HG03103 (cell line): Measurements from ENCODE around the gene DBT.
"Not testable (repeated sequence)": the region's sequence is repeated elsewhere in the genome, so short reads cannot be mapped to it uniquely, and the experiment has no call there.

ENCODE experiments used
- ATAC-seq: cut with Tn5 transposase; IDR thresholded peaks from one replicate; pipeline ENCODE4 v1.9.1; 2021; ENCODE audit warnings: low read depth; ENCODE audit not compliant: unreplicated experiment

The DBT gene

DNA sequence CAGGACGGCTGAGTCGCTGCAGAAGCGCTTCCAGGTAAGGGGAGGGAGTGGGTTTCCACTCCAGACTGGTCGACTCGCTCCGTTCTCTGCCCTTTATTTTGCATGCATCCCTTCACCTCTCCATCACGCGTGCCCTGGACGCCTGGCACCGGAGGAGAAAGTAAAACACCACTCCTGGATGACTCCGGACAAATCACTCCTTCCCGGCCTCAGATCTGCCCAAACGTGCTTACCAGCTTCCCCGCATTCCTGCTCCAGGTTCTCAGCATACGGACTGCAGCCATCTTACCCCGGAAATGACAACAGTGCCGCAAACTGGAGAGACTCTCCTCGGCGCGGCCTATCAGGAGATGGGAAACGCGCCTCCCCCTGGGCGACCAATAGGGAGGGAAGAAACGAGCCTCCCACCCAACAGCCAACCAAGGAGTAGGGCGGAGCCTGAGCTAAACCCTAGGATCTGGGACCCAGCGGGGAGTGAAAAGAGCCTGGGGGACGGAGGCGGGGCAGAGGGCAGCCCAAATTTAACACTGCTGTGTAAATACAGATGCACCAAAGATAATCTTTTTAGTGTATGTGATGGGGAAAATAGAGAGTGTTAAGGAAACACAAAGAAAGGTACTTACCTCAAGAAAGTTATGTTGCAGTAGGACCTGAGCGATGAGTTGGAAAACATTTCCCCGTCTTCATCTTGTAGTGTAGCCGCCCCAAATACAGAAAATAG, at the start of gene DBT:
Gene DBT (minus strand): TSS at position 298 of the 721 bp plus-strand sequence. CDS start 14 bp downstream, at position 284.
- ATAC-seq = peak; percentile 100

DNA sequence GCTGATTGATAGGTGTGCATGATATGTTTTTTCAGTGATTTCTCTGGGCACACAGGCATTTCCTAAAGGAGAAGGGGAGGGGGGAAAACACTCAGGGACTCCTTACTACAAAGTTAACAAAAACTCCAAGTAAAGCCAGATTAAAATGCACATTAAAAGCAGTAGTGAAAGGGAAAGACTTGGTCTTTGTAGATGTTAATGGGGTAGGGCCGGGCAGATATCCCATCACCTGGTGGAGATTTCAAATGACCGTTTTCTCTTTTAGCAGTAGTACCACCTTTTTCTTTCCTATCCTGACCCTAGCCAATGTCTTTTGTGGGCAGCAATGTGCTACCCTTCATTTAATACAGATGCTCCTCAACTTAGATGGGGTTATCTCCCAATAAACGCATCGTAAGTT, 48.9 kb upstream of the DBT start:
- ATAC-seq = no peak

- not testable (repeated sequence) for ATAC-seq
These were observed 47.4 kb upstream of the DBT start for GRCh38 chr1:100296997-100297396.

- ATAC-seq = no peak
These were observed 46.5 kb upstream of the DBT start for GRCh38 chr1:100296140-100296539.

- ATAC-seq = no peak
These were observed 43.1 kb upstream of the DBT start for GRCh38 chr1:100292711-100293110.

DNA sequence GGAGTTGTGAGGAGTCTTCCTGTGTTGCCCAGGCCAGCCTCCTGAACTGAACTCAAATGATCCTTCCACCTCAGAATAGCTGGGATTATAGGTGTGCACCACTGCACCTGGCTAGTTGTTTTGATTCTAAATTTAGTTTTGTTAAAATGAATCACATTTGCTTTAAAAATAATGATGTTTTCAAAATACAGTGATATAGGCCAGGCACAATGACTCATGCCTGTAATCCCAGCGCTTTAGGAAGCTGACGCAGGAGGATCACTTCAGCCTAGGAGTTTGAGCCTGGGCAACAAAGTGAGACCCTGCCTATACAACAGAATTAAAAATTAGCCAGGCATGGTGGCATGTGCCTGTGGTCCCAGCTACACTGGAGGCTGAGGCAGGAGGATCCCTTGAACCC, 40.7 kb upstream of the DBT start:
- no peak for ATAC-seq

DNA sequence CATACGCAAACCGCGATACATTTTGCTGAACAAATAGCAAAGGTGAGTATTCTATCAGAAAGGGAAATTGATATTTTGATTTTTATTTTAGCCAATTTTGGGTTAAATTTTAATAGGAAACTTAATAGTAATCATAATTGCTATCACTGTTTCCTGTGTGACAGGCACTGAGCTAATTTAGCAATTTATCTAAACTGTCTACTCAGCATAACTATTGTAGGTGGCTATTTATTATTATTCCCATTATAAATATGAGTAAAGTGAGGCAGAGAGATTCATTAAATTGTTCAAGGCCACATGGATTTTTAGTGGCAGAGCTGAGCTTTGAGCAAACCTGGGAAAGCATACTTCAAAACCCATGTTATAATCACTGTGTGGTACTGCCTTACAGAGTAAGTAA, 37.5 kb upstream of the DBT start:
- ATAC-seq = no peak

GRCh38 chr1:100284591-100284990, 35.0 kb upstream of the DBT start:
- ATAC-seq = no peak

DNA sequence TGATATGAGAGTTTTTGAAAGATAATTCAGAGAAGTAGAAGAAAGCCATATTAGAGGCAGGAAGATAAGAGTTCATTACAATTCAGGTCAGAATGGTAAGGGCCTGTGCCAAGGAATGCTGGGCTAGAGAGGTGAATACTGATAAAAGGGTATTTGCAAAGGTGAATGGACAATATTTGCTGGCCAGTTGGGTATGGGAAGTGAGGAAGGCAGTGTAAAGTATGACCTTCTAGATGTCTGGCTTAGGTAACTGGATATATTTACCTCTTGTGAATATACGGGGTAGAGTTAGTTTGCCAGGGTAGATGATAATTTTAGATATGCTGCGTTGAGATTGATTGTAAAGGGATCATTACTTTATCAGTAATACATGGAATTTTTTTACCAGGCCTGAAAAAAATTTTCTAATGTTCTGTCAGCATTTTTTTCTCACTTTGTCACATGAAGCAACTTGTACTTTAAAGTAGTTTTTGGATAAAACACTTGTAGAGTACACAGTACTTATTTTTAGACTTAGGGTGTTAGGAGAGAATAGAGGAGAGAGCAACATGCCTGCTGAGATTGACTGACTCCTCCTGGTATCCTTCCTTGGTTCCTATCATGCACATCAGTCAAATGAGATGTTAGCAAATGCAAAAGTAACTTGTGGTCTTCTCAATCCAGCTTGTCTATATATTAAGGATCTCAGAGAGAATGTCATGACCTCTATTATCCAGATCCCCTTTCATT, 30.5 kb upstream of the DBT start:
- ATAC-seq = no peak

GRCh38 chr1:100279358-100279923, 29.8 kb upstream of the DBT start:
- ATAC-seq = no peak

DNA sequence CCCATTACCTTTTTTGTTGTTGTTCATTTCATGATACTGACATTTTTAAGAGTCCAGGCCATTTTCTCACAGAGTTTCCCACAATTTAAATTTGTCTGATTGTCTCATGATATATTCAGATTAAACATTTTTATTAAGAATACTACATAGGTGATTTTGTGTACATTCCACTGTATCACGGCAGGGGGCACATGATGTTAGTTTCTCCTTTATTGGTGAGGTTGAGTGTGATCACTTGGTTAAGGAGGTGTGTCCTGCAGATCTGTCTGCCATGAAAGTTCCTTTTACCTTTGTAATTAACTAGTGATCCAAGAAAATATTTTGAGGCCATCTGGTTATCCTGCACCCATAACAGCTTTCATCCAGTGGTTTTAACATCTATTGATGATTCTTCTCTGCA, 28.2 kb upstream of the DBT start:
- no peak for ATAC-seq

- no peak for ATAC-seq
These were observed 18.6 kb upstream of the DBT start for GRCh38 chr1:100268202-100268601.

GRCh38 chr1:100267284-100267683, 17.6 kb upstream of the DBT start:
- ATAC-seq = no peak

DNA sequence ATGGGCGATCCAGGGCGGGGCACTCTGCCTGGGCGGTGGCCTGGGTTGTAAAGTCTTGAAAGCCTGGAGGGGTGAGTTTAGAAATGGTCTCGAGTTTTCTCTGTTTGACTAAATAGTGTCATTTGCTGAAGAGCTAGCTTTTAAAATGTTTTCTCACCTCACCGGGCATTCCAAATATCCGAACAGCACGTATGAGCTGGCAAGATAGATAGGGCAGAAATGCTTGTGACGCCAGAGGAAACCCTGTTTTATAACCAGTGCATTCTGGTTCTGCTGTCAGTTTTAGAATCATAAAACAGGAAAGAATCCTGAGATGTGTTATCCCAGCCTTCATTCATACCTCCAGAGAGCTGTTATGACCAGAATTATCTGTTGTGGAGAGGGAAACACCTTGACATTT, 17.1 kb upstream of the DBT start:
- ATAC-seq = peak; percentile 20

DNA sequence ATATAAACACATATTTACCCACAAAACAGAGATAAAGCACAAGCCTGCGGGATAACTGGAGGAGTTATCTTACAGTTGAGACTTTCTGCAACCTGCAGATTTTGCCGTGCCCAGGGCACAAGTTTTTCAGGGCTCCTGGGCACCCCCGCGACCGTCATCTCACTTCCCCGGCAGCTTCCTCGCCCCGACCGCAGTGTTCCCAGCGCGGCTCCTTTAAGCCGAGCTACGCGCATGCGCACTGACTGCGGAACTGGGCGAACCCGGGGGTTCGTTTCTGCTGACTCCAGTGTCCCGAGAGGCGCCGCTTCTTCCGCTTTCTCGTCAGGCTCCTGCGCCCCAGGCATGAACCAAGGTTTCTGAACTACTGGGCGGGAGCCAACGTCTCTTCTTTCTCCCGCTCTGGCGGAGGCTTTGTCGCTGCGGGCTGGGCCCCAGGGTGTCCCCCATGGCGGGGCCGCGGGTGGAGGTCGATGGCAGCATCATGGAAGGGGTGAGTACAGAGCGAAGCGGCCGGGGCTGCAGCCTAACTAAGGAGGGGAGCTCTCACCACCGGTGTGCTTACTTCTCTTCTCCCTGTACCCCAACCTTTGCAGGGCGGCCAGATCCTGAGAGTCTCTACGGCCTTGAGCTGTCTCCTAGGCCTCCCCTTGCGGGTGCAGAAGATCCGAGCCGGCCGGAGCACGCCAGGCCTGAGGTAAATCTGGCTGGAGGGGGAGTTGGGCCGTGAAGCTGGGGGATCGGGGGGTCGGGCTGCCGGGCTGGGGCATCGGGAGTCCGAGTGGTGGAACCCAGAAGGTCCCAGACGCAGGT, 16.5 kb upstream of the DBT start, which contains the start of gene RTCA:
Gene RTCA (plus strand): TSS at position 286 of the 810 bp plus-strand sequence. CDS start 160 bp downstream, at position 446.
- ATAC-seq = peak; percentile 95

DNA sequence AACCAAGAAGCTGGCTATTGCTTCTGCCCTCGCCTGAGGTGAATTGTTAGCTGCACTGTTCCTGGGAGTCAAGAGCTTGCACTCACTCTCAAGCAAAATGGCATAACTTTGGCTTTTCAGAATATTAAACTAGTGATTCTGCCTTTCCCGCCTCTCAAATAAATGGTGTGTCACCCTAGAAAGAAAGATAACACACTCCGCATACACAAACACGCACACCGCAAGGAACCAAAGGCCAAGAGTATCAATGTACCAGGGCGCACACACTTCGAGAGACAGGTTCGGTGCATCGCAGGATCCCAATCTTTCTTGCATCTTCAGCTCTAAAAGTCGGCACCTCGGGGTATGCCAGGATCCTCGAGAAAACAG, 15.9 kb upstream of the DBT start:
- peak; percentile 25 for ATAC-seq

DNA sequence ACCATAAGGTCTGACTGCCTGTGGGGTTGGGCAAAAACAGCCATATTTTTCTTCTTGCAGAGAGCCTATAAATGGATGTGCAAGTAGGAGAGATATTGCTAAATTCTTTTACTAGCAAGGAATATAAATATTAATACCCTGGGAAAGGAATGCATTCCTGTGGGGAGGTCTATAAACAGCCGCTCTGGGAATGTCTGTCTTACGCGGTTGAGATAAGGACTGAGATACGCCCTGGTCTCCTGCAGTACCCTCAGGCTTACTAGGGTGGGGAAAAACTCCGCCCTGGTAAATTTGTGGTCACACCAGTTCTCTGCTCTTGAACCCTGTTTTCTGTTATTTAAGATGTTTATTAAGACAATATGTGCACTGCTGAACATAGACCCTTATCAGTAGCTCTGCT, 14.4 kb upstream of the DBT start:
- ATAC-seq = not testable (repeated sequence)

DNA sequence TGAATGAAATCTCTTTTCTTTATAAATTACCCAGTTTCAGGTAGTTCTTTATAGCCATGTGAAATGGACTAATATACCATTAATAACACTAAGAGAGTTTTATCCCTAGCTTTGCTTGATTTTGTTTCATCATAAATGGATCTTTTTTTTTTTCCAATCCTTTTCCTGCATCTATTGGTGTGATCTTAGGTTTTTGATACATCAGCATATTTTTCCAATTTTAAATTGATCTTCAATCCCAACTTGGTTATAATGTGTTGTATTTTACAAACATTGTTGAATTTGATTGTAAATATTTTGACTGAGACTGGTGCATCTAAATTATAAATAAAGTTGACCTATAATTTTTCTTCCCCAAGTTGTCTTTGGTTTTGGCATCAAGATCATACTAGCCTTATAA, 12.1 kb upstream of the DBT start:
- no peak for ATAC-seq

DNA sequence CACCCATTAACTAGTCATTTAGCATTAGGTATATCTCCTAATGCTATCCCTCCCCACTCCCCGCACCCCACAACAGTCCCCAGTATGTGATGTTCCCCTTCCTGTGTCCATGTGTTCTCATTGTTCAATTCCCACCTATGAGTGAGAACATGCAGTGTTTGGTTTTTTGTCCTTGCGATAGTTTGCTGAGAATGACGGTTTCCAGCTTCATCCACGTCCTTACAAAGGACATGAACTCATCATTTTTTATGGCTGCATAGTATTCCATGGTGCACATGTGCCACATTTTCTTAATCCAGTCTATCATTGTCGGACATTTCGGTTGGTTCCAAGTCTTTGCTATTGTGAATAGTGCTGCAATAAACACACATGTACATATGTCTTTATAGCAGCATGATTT, 8.8 kb upstream of the DBT start:
- ATAC-seq = not testable (repeated sequence)

DNA sequence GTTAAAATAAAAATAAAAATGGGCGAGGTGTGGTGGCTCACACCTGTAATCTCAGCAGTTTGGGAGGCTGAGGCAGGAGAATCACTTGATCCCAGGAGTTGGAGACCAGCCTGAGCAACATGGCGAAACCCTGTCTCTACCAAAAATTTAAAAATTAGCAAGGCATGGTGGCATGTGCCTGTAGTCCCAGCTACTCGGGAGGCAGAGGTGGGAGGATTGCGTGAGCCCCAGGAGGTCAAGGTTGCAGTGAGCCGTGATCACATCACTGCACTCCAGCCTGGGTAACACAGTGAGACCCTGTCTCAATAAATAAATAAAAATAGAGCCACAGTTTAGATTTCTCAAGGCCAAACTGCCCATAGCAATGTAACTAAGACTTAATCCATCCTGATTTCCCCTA, 6.6 kb upstream of the DBT start:
- not testable (repeated sequence) for ATAC-seq

- ATAC-seq = no peak
These were observed 3.9 kb upstream of the DBT start for GRCh38 chr1:100253552-100253951.
